ENCODE data around the gene LYPD6. TPM values are rescaled to one million over a fixed set of nuclear protein-coding genes. Genes with fewer than 3 reads are reported as not detected.

LYPD6 gene
- total and polyA plus RNA-seq, 2 experiments from 2014 or later: 2.3 to 3.9 TPM

DNA sequence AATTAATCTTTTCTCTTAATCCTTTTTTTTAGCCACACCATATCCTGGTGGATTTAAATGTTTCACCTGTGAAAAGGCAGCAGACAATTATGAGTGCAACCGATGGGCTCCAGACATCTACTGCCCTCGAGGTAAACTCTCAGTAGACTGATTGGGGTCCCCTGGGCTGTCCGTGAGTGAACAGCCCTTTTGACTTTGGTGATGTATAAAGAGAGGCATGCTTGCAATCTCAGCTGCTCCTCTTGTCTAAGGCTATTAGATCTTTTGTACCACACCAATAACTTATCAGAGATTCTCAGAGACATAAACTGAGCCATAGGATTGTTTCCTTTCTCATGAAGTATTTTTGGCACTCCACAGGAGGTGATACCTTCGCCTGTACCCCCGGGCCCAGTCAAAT is 118.6 kb downstream of the LYPD6 start:
- Histone ChIP-seq H2AFZ (no peak overlapping the region), H3K9ac (no peak overlapping the region), H3K9me3 (ENCODE audit: low read depth) (no peaks in the 10 kb centered on the region), H3K36me3 (ENCODE audit: low read depth) (no peaks in the 10 kb centered on the region), H3K4me2 (ENCODE audit: unreplicated experiment) (no peak overlapping the region), H4K20me1 (ENCODE audit: insufficient read depth) (no peaks in the 10 kb centered on the region), H3K9me2 (ENCODE audit: insufficient read depth) (no peaks in the 10 kb centered on the region), H3K27ac (no peak overlapping the region), H3K4me1 (ENCODE audit: insufficient read depth) (no peaks in the 10 kb centered on the region), H3K79me2 (ENCODE audit: insufficient read depth) (no peaks in the 10 kb centered on the region), H3K27me3 (replicated peaks; ENCODE audit: insufficient read depth) (no peaks in the 10 kb centered on the region), H3F3A (ENCODE audit: insufficient read depth) (no peaks in the 10 kb centered on the region), H3K4me3 (no peak overlapping the region)
- 60 to 63% methylated on average over 5 of the region's 5 CpGs for WGBS, 2 experiments (ENCODE audit: low coverage in 1 of 2, low lambda C conversion rate in 2 of 2, missing lambda C conversion rate in 2 of 2)
- DNase-seq: no peak
- no peak for TF ChIP-seq EZH2phosphoT487 (IDR thresholded peaks at IDR 0.05; ENCODE audit: insufficient read depth, low read depth)
- no peak for TF ChIP-seq EZH2 (IDR thresholded peaks at IDR 0.05; ENCODE audit: insufficient read depth, poor library complexity, severe bottlenecking)
- in situ Hi-C loops (cut with MboI): no loop called here

DNA sequence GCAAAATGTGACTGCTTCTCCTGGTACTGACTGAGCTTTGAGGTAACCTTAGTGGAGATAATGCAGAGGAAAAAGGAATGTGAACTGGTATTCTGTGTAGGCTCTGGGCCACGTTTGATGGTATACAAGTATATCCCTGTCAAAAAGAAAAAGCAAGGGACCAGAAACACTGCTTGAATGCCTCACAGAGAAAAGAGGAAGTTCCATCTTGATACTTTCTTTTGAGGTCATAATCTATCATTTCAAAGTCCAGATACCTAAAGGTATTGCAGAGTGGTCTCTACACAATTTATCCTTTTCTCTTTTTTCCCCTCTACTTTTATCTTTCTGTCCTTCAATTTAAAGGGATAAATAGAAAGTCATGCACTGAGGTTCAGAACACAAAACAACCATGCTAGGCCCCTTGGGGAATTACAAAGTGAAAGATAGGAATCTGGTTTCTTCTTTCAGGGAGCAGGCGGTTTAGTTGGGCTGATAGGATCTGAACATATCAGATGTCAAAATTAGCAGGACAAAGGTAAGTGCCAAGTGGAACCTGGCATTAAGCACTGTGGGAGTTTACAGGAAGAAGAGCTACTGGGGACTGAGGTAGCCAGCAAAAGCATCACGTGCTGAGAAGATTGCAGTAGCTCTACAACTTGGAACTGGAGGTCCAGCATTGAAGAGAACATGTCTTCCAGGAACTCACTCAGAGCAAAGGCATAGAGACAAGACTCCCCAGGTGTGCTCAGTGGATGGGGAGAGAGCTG is 121.2 kb downstream of the LYPD6 start:
- in situ Hi-C loops (cut with MboI): no loop called here
- WGBS, 2 experiments (ENCODE audit: low coverage in 1 of 2, low lambda C conversion rate in 2 of 2, missing lambda C conversion rate in 2 of 2): 55 to 57% methylated on average over 3 of the region's 3 CpGs
- no peak for TF ChIP-seq EZH2 (IDR thresholded peaks at IDR 0.05; ENCODE audit: insufficient read depth, poor library complexity, severe bottlenecking)
- TF ChIP-seq EZH2phosphoT487 (IDR thresholded peaks at IDR 0.05; ENCODE audit: insufficient read depth, low read depth): no peak
- Histone ChIP-seq H3K4me3 (no peak overlapping the region), H3K27ac (no peak overlapping the region), H3K9me2 (ENCODE audit: insufficient read depth) (no peaks in the 10 kb centered on the region), H3F3A (ENCODE audit: insufficient read depth) (no peaks in the 10 kb centered on the region), H2AFZ (no peak overlapping the region), H3K4me1 (ENCODE audit: insufficient read depth) (no peaks in the 10 kb centered on the region), H3K4me2 (ENCODE audit: unreplicated experiment) (no peak overlapping the region), H3K9me3 (ENCODE audit: low read depth) (no peaks in the 10 kb centered on the region), H4K20me1 (ENCODE audit: insufficient read depth) (no peaks in the 10 kb centered on the region), H3K79me2 (ENCODE audit: insufficient read depth) (no peaks in the 10 kb centered on the region), H3K9ac (no peak overlapping the region), H3K27me3 (replicated peaks; ENCODE audit: insufficient read depth) (no peaks in the 10 kb centered on the region), H3K36me3 (ENCODE audit: low read depth) (no peaks in the 10 kb centered on the region)
- DNase-seq: no peak

GRCh38 chr2:149456285-149456684 is 125.9 kb downstream of the LYPD6 start:
- Histone ChIP-seq H3F3A (ENCODE audit: insufficient read depth) (no peaks in the 10 kb centered on the region), H3K4me2 (ENCODE audit: unreplicated experiment) (no peak overlapping the region), H2AFZ (no peak overlapping the region), H3K9ac (no peak overlapping the region), H3K27me3 (replicated peaks; ENCODE audit: insufficient read depth) (no peaks in the 10 kb centered on the region), H3K79me2 (ENCODE audit: insufficient read depth) (no peaks in the 10 kb centered on the region), H3K9me2 (ENCODE audit: insufficient read depth) (no peaks in the 10 kb centered on the region), H3K4me1 (ENCODE audit: insufficient read depth) (no peaks in the 10 kb centered on the region), H3K36me3 (ENCODE audit: low read depth) (no peaks in the 10 kb centered on the region), H3K4me3 (no peak overlapping the region), H3K9me3 (ENCODE audit: low read depth) (no peaks in the 10 kb centered on the region), H3K27ac (no peak overlapping the region), H4K20me1 (ENCODE audit: insufficient read depth) (no peaks in the 10 kb centered on the region)
- TF ChIP-seq EZH2 (IDR thresholded peaks at IDR 0.05; ENCODE audit: insufficient read depth, poor library complexity, severe bottlenecking): no peak
- TF ChIP-seq EZH2phosphoT487 (IDR thresholded peaks at IDR 0.05; ENCODE audit: insufficient read depth, low read depth): no peak
- in situ Hi-C loops (cut with MboI): no loop called here
- no peak for DNase-seq
- 49 to 53% methylated on average over 2 of the region's 2 CpGs for WGBS, 2 experiments (ENCODE audit: low coverage in 1 of 2, low lambda C conversion rate in 2 of 2, missing lambda C conversion rate in 2 of 2)

GRCh38 chr2:149458502-149458901 is 128.1 kb downstream of the LYPD6 start:
- DNase-seq: no peak
- H4K20me1 ChIP-seq (ENCODE audit: insufficient read depth): no peaks in the 10 kb centered on the region
- H3K27me3 ChIP-seq (replicated peaks; ENCODE audit: insufficient read depth): no peaks in the 10 kb centered on the region
- no peak overlapping the region for H3K9ac ChIP-seq
- H3K79me2 ChIP-seq (ENCODE audit: insufficient read depth): no peaks in the 10 kb centered on the region
- H3K9me3 ChIP-seq (ENCODE audit: low read depth): no peaks in the 10 kb centered on the region
- no peaks in the 10 kb centered on the region for H3K36me3 ChIP-seq (ENCODE audit: low read depth)
- no peak overlapping the region for H2AFZ ChIP-seq
- H3K9me2 ChIP-seq (ENCODE audit: insufficient read depth): no peaks in the 10 kb centered on the region
- H3K27ac ChIP-seq: no peak overlapping the region
- H3K4me3 ChIP-seq: no peak overlapping the region
- 0 out of 2 replicates have a peak, but pooled peaks cover 4% of the 10 kb centered on the region for H3K4me1 ChIP-seq (ENCODE audit: insufficient read depth)
- TF ChIP-seq EZH2 (IDR thresholded peaks at IDR 0.05; ENCODE audit: insufficient read depth, poor library complexity, severe bottlenecking) (no peak), EZH2phosphoT487 (IDR thresholded peaks at IDR 0.05; ENCODE audit: insufficient read depth, low read depth) (no peak)
- no peaks in the 10 kb centered on the region for H3F3A ChIP-seq (ENCODE audit: insufficient read depth)
- in situ Hi-C loops (cut with MboI): no loop called here
- no peak overlapping the region for H3K4me2 ChIP-seq (ENCODE audit: unreplicated experiment)

Measured in GM23248 (cell line).